Measurements from ENCODE around the gene MACROD1. TPM values are rescaled to one million over a fixed set of nuclear protein-coding genes. Genes with fewer than 3 reads are reported as not detected.

Gene MACROD1
- total and polyA plus RNA-seq, 10 of the 15 experiments (the other 5 are each of a cell fraction or from before 2014, with no cell fraction given): 1.2 to 22.7 (median 11.3) TPM; not detected in 1

GRCh38 chr11:63986156-63986931 lies 179.6 kb downstream of the MACROD1 start, which contains the start of gene OTUB1 (continued):
- TF ChIP-seq, protein P1, sequence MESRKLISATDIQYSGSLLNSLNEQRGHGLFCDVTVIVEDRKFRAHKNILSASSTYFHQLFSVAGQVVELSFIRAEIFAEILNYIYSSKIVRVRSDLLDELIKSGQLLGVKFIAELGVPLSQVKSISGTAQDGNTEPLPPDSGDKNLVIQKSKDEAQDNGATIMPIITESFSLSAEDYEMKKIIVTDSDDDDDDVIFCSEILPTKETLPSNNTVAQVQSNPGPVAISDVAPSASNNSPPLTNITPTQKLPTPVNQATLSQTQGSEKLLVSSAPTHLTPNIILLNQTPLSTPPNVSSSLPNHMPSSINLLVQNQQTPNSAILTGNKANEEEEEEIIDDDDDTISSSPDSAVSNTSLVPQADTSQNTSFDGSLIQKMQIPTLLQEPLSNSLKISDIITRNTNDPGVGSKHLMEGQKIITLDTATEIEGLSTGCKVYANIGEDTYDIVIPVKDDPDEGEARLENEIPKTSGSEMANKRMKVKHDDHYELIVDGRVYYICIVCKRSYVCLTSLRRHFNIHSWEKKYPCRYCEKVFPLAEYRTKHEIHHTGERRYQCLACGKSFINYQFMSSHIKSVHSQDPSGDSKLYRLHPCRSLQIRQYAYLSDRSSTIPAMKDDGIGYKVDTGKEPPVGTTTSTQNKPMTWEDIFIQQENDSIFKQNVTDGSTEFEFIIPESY (IDR thresholded peaks at IDR 0.05): no peak
- no peak for TF ChIP-seq NFYB (IDR thresholded peaks at IDR 0.05; ENCODE audit: insufficient read depth, low read depth, low read length)
- no peak for TF ChIP-seq ATF7 (IDR thresholded peaks at IDR 0.05; ENCODE audit: low read depth)
- TF ChIP-seq MYC (IDR thresholded peaks at IDR 0.05; ENCODE audit: insufficient read depth, insufficient read length, insufficient replicate concordance, low read length, severe bottlenecking): no peak
- peak; percentile 92 for TF ChIP-seq SIN3A (IDR thresholded peaks at IDR 0.05; ENCODE audit: low read depth, low read length)
- TF ChIP-seq, protein P2, sequence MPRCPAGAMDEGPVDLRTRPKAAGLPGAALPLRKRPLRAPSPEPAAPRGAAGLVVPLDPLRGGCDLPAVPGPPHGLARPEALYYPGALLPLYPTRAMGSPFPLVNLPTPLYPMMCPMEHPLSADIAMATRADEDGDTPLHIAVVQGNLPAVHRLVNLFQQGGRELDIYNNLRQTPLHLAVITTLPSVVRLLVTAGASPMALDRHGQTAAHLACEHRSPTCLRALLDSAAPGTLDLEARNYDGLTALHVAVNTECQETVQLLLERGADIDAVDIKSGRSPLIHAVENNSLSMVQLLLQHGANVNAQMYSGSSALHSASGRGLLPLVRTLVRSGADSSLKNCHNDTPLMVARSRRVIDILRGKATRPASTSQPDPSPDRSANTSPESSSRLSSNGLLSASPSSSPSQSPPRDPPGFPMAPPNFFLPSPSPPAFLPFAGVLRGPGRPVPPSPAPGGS (IDR thresholded peaks at IDR 0.05; ENCODE audit: borderline replicate concordance, insufficient read depth, low read depth, low read length, poor library complexity, severe bottlenecking): no peak
- TF ChIP-seq EP300 (IDR thresholded peaks at IDR 0.05; ENCODE audit: borderline replicate concordance in 1 of 2, control insufficient read depth in 1 of 2, low read depth in 2 of 2, low read length in 2 of 2): no peak
- TF ChIP-seq HDGF (IDR thresholded peaks at IDR 0.05): peak; percentile 65; the same call in 1 of the 2 replicates
- TF ChIP-seq SREBF1 (IDR thresholded peaks at IDR 0.05; ENCODE audit: low read length): no peak
- peak; percentile 93 for TF ChIP-seq SMARCA5 (IDR thresholded peaks at IDR 0.05)
- no peak for TF ChIP-seq TARDBP (IDR thresholded peaks at IDR 0.05; ENCODE audit: borderline replicate concordance)
- no peak for TF ChIP-seq SIX5 (IDR thresholded peaks at IDR 0.05; ENCODE audit: low read depth, low read length, severe bottlenecking)
- peak; percentile 52; the same call in 1 of the 2 replicates for TF ChIP-seq CBFB (IDR thresholded peaks at IDR 0.05; ENCODE audit: low read depth)
- TF ChIP-seq CEBPB (IDR thresholded peaks at IDR 0.05; ENCODE audit: borderline replicate concordance in 1 of 2, low read depth in 2 of 2, low read length in 2 of 2): no peak
- no peak for TF ChIP-seq ZZZ3 (IDR thresholded peaks at IDR 0.05; ENCODE audit: control insufficient read depth, insufficient read length, low read depth)
- 0 out of 2 replicates have a peak, but pooled peaks have one; percentile 20 for TF ChIP-seq SPI1 (IDR thresholded peaks at IDR 0.05; ENCODE audit: borderline replicate concordance, insufficient read depth, low read depth, low read length)
- peak; percentile 59; the same call in 1 of the 2 replicates for TF ChIP-seq CREB1 (IDR thresholded peaks at IDR 0.05; ENCODE audit: low read depth)
- no peak for TF ChIP-seq CEBPZ (IDR thresholded peaks at IDR 0.05; ENCODE audit: low read depth, low read length)
- no peak for TF ChIP-seq CBX3 (IDR thresholded peaks at IDR 0.05; ENCODE audit: borderline replicate concordance, low read depth)
- TF ChIP-seq ZNF384 (IDR thresholded peaks at IDR 0.05; ENCODE audit: borderline replicate concordance, low read depth, low read length): no peak
- no peak for TF ChIP-seq SMAD1 (IDR thresholded peaks at IDR 0.05; ENCODE audit: low read depth, partially characterized antibody)
- peak in 1 of 2 experiments; percentile 43; a peak in 1 of 4 replicates for TF ChIP-seq ETV6 (conservative IDR thresholded peaks at IDR 0.05 in 1 of 2, IDR thresholded peaks at IDR 0.05 in 1 of 2; ENCODE audit: borderline replicate concordance in 1 of 2, low read depth in 1 of 2)
- TF ChIP-seq STAT3 (IDR thresholded peaks at IDR 0.05; ENCODE audit: low read depth, low read length): no peak

Data from GM12878 (cell line).